22Rv1 (cell line): ENCODE results near the gene PDZD7.

Experiments
- CTCF ChIP-seq: fragments of 450-650 bp; IDR thresholded peaks from 2 replicates; pipeline ENCODE4 v1.5.1; 2017; ENCODE audit warnings: mild to moderate bottlenecking
- ZFX ChIP-seq: fragments of 450-650 bp; IDR thresholded peaks from 2 replicates; pipeline ENCODE4 v1.6.1; 2017; ENCODE audit warnings: antibody characterized with exemption, borderline replicate concordance

- TF ChIP-seq CTCF, result no peak
- no peak for TF ChIP-seq ZFX
These were observed 4.4 kb upstream of the PDZD7 start for GRCh38 chr10:101035314-101035713.
